HG03175 (cell line): ENCODE data around the gene SDR42E1.
"Not testable (repeated sequence)": the region's sequence is repeated elsewhere in the genome, so short reads cannot be mapped to it uniquely, and the experiment has no call there.

Experiments
- ATAC-seq: cut with Tn5 transposase; IDR thresholded peaks from one replicate; pipeline ENCODE4 v1.9.1; 2021; ENCODE audit warnings: mild to moderate bottlenecking, moderate library complexity; ENCODE audit not compliant: unreplicated experiment

SDR42E1 gene

GRCh38 chr16:82006036-82006435, 5.2 kb downstream of the SDR42E1 start:
- ATAC-seq, result no peak

- ATAC-seq, result no peak
Measured at GRCh38 chr16:82005027-82005830, 6.0 kb downstream of the SDR42E1 start.

GRCh38 chr16:82004601-82005000, 6.7 kb downstream of the SDR42E1 start:
- no peak for ATAC-seq

DNA sequence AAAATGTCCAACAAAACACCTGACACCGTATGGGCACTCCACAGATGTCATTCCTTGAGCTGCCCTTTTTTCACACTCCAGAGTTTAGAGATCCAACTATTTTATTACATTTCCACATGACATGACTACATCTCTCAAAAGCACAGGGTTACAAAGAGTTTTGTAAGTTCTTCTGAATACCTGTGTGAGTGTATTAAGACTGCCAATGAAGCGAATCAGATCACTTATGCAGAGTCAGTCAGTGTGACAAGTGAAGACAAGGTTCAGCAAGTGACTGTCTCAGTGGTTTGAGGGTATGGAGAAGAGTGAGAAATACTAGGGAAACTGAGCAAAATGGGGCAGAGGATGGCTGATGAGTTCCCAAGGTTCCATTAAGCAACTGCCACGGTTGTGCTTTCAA, 8.4 kb downstream of the SDR42E1 start:
- no peak for ATAC-seq

DNA sequence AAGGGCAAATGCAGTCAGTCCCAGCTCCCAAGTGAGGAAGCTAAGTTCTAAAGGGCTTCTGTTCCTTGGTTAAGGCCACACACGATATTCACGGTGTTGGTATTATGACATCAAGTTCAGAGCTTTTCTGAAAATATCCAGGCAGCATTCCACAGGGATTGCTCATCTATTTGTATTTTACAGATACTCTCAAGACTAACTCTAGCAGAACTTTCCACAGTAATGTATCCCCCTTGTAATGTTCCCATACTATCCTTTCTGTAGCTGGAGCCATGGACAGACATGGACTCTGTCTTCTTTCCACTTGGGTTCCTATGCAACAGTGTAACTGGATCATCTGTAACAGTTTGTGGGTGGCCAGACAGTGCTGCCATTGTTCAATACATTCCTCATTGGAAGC, 13.5 kb downstream of the SDR42E1 start:
- no peak for ATAC-seq

DNA sequence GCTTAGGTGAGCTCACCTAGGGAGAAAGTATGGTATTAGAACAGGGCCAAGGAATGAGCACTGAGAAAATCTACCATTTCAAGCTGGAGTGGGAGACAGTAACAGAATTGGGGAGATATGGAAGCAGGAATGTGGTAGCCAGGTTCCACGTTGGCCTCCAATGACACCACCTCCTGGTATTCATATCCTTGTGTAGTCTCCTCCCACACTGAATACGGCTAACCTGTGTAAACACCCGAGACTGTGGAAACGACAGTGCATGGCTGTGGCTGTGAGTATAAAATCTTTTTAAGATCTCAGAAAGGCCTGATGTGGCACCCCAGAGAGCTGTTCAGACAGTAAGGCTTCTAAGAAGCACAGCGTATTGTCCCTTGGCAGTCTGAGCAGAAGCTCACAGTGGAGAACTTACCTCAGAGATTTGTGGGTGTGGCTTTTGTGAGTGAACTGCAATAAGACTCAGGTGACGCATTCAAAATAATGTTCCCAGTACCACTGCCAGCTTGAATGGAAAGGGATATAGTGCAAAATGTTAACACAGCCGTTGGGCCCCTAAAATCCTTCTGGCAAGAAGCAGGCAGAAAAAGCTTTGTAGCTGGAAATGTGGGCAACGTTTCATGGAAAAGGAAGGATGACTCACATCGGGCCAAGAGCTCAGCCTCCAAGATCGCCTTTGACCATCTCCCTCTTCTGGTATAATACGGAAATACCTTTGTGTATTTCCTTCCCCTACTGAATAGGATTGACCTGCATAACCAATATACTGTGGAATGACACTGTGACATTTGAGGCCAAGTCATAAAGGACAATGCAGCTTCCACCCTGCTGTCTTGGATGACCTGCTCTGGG, 14.4 kb downstream of the SDR42E1 start:
- ATAC-seq, result no peak

- no peak for ATAC-seq
Measured at GRCh38 chr16:81995651-81996050, 15.6 kb downstream of the SDR42E1 start.

GRCh38 chr16:81994485-81994884, 16.8 kb downstream of the SDR42E1 start:
- ATAC-seq, result no peak

- ATAC-seq, result no peak
Measured at GRCh38 chr16:81992859-81993258, 18.4 kb downstream of the SDR42E1 start.

- ATAC-seq, result no peak
Measured at GRCh38 chr16:81987706-81988105, 23.6 kb downstream of the SDR42E1 start.

DNA sequence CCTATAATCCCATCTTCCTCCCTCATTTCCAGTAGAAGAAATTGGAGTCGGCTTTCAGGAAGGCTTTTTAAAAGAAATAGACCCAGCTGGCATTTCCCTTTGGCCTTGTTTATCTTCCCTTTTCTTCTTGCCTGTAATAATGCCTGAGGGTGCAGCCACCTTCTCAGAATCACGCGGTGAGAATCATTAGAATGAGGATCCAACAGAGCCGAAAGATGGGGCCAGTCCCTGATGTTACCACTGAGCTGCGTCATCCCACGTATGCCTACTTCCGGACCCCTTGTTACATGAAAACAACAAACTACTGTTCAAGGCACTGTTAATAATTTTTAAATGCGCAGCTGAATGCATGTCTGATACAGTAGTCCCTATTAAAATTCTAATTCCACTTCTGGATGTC, 24.1 kb downstream of the SDR42E1 start:
- no peak for ATAC-seq

GRCh38 chr16:81977335-81977942, 33.8 kb downstream of the SDR42E1 start:
- ATAC-seq, result not testable (repeated sequence)

DNA sequence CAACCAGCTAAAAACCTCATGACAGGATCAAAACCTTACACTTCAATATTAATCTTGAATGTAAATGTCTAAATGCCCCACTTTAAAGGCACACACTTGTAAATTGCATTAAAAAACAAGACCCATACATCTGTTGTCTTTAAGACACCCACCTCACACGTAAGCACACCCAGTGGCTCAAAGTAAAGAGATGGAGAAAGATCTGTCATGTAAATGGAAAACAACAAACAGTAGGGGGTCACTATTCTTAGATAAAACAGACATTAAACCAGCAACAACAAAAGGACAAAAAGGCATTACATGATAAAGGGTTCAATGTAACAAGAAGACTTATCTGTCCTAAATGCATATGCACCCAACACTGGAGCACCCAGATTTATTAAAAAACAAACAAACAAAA, 35.6 kb downstream of the SDR42E1 start:
- ATAC-seq, result no peak

DNA sequence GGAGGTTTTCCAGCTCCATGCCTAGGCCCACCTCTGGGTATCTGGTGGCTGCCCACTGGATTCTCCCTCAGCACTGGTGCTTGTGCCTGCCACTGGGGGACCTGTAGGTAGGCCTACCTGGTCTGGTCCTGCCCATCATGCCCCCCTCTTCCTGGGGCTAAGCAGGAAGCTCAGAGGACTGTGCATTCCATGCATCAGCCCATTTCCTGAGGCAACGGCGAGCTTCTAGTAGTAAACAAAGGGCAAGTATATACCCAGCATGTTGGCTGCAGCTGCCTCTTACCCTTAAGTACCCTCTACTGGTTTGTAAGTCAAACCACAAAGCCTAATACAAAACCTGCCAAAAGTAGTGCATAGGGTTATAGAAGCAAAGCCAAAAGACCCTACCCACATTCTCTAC, 37.5 kb downstream of the SDR42E1 start:
- no peak for ATAC-seq

GRCh38 chr16:81971853-81972252, 39.4 kb downstream of the SDR42E1 start:
- no peak for ATAC-seq

GRCh38 chr16:81967358-81967757, 43.9 kb downstream of the SDR42E1 start:
- ATAC-seq, result no peak

DNA sequence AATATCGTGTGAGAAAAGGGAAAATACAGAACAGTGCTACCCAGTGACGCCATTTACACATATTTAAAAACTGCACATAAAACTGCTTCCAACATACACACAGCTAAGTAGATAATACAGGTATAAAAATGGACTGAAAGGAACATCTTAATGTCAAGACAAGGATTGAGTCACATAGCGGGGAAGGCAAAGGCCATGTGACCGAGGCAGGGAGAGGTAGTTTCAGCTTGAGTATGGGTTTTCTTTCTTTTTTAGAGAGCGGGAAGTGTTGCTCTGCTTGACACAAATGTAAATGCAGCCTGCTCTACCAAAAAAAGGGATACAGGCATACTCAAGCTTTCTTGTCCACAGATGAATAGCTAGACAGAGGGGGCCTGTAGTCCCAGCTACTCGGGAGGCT, 46.5 kb downstream of the SDR42E1 start:
- no peak for ATAC-seq

DNA sequence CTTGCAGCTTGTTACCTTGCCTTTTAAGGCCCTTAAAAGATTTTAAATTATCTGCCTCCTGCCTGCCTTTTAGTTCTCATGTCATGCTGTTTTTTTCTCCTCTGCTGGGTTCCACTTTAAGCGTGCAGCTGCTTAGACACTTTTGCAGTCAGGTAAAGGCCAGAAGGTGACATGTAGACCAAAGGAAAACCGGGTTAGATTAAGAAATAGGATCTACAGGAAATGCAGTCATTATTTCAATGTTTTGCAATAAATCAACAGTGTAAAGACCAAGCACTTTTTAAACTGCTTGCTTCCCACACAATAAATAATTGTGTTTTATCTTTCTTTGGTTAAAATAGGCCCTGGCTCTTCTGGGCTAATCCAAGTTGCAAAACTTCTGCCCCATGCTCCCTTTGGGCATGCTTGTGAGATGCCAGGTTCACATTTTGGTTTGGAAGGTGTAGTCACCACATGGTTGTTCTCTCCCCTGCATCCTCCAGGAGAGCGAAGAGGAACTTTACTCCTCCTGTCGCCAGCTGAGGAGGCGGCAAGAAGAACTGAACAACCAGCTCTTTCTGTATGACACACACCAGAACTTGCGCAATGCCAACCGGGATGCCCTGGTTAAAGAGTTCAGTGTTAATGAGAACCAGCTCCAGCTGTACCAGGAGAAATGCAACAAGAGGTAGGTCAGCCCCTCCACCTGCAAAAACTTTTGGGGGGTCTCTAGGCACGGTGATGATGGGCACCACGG, 54.9 kb downstream of the SDR42E1 start:
- ATAC-seq, result no peak

DNA sequence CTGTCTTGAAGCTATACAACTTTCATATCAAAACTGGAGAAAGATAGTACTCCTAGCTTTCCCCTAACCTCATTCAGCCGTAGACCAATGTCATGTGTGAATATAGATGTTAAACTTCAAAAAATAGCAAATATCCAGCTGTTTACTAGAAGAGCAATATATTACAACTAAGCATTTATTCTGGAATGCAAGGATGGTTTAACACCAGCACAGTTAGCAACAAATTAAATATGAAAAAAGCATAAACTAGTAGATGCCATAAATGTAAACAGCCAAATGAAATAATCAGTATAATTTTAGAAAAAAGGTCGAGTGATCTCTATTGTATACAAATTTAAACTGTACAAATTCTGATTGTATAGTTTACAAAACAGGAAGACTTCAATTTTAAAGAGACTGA, 59.7 kb downstream of the SDR42E1 start:
- ATAC-seq, result no peak

GRCh38 chr16:81946206-81946605, 65.1 kb downstream of the SDR42E1 start:
- ATAC-seq, result no peak

DNA sequence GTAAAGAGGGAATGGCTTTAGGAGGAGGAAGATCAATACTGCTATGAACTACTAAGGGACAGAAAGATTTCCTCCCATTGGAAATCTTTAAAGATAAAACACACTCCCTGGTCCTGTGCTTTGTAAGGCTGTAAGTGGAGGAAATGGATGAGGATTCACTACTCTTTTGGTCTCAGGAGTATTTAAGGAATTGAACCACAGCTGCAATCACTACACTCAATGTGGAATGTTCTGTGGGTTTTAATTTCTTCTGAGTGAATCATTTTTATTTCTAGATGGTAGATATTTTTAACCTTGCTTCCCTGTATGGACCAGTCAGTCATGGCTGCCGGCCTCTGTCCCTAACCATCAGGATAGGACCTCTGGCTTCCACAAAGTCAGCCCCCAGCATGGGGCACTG, 65.6 kb downstream of the SDR42E1 start:
- ATAC-seq, result no peak
